Liver (tissue), 3 donors: ENCODE measurements around the gene PRR13.

Source experiments
- EGR1 ChIP-seq, 2 donors: IDR thresholded peaks; 2 replicates each; pipeline ENCODE4 v1.6.1; 2016 to 2018; ENCODE audit warnings: antibody characterized with exemption in 2 of 2, low read depth in 2 of 2
- FOXA2 ChIP-seq: IDR thresholded peaks from 2 replicates; pipeline ENCODE4 v1.6.1; 2016; ENCODE audit warnings: antibody characterized with exemption
- HNF4G ChIP-seq: IDR thresholded peaks from 2 replicates; pipeline ENCODE4 v1.6.1; 2016; ENCODE audit warnings: antibody characterized with exemption
- JUND ChIP-seq, 2 donors: IDR thresholded peaks; 2 replicates each; pipeline ENCODE4 v1.6.1; 2016; ENCODE audit warnings: antibody characterized with exemption in 2 of 2
- RXRA ChIP-seq, 2 donors: IDR thresholded peaks; 2 replicates each; pipeline ENCODE4 v1.6.1; 2017 to 2018; ENCODE audit warnings: antibody characterized with exemption in 2 of 2, mild to moderate bottlenecking in 1 of 2
- TF ChIP-seq, protein P1 (sequence below): fragments of 150-350 bp; IDR thresholded peaks from 2 replicates; pipeline ENCODE4 v1.5.1; 2017; ENCODE audit warnings: improper control_type of control experiment, low read depth, low read length; ENCODE audit not compliant: missing input control
- TF ChIP-seq, protein P2 (sequence below): IDR thresholded peaks from 2 replicates; pipeline ENCODE4 v1.6.1; 2016; ENCODE audit warnings: antibody characterized with exemption
- TF ChIP-seq, protein P3 (sequence below): IDR thresholded peaks from 2 replicates; pipeline ENCODE4 v1.6.1; 2016; ENCODE audit warnings: antibody characterized with exemption, mild to moderate bottlenecking
- donor health status: healthy.
- donor health status: healthy.

DNA sequence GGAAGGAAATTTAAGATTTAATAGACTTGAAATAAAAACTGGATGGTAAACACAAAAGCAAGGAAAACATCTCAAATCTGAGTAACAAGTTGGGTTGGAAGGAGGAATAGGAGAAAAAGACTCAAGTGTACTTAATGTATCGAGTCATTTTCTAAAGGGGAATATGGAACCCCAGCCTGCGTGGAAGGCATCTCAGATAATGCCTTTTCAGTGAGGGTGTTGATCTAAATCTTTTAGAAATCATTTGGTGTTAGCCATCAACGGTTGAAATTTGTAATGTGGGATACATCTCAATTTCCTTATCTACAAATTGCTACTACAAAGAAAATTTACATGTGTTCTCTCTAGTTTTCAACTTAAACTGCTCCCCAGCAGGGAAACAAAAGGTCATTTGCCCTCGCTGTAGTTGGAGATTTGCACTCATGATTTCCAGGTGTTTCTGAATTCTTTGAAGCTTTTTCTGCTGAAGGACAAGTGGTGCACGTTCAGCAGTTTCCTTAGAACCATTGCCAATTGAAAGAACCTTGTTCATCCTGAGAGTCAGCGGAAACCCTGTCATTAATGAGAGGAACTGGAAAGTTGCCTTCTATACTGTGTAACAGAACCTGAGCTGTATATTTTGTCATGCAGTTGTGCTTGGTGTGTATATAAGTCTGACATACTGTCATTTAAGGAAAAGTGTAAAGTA is 12.6 kb downstream of the PRR13 start:
- TF ChIP-seq, protein P1, sequence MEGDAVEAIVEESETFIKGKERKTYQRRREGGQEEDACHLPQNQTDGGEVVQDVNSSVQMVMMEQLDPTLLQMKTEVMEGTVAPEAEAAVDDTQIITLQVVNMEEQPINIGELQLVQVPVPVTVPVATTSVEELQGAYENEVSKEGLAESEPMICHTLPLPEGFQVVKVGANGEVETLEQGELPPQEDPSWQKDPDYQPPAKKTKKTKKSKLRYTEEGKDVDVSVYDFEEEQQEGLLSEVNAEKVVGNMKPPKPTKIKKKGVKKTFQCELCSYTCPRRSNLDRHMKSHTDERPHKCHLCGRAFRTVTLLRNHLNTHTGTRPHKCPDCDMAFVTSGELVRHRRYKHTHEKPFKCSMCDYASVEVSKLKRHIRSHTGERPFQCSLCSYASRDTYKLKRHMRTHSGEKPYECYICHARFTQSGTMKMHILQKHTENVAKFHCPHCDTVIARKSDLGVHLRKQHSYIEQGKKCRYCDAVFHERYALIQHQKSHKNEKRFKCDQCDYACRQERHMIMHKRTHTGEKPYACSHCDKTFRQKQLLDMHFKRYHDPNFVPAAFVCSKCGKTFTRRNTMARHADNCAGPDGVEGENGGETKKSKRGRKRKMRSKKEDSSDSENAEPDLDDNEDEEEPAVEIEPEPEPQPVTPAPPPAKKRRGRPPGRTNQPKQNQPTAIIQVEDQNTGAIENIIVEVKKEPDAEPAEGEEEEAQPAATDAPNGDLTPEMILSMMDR: no peak
- no peak for TF ChIP-seq HNF4G
- TF ChIP-seq, protein P2, sequence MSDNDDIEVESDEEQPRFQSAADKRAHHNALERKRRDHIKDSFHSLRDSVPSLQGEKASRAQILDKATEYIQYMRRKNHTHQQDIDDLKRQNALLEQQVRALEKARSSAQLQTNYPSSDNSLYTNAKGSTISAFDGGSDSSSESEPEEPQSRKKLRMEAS: no peak
- no peak for TF ChIP-seq RXRA (IDR thresholded peaks at IDR 0.05)
- TF ChIP-seq EGR1 (IDR thresholded peaks at IDR 0.05; ENCODE audit: low read depth in 2 of 2): no peak
- TF ChIP-seq JUND (IDR thresholded peaks at IDR 0.05): no peak
- no peak for TF ChIP-seq FOXA2
- TF ChIP-seq, protein P3, sequence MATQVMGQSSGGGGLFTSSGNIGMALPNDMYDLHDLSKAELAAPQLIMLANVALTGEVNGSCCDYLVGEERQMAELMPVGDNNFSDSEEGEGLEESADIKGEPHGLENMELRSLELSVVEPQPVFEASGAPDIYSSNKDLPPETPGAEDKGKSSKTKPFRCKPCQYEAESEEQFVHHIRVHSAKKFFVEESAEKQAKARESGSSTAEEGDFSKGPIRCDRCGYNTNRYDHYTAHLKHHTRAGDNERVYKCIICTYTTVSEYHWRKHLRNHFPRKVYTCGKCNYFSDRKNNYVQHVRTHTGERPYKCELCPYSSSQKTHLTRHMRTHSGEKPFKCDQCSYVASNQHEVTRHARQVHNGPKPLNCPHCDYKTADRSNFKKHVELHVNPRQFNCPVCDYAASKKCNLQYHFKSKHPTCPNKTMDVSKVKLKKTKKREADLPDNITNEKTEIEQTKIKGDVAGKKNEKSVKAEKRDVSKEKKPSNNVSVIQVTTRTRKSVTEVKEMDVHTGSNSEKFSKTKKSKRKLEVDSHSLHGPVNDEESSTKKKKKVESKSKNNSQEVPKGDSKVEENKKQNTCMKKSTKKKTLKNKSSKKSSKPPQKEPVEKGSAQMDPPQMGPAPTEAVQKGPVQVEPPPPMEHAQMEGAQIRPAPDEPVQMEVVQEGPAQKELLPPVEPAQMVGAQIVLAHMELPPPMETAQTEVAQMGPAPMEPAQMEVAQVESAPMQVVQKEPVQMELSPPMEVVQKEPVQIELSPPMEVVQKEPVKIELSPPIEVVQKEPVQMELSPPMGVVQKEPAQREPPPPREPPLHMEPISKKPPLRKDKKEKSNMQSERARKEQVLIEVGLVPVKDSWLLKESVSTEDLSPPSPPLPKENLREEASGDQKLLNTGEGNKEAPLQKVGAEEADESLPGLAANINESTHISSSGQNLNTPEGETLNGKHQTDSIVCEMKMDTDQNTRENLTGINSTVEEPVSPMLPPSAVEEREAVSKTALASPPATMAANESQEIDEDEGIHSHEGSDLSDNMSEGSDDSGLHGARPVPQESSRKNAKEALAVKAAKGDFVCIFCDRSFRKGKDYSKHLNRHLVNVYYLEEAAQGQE: no peak
